ENCODE measurements around the gene ZCCHC14. TPM values are rescaled to one million over a fixed set of nuclear protein-coding genes. Genes with fewer than 3 reads are reported as not detected.

ZCCHC14 gene
- total RNA-seq, 1 experiment from 2014 or later: 37.8 TPM

- TF ChIP-seq POLR2A (IDR thresholded peaks at IDR 0.05; ENCODE audit: borderline replicate concordance, extremely low read depth, insufficient read depth, insufficient read length) (no peak), CEBPB (IDR thresholded peaks at IDR 0.05; ENCODE audit: low read depth) (no peak), YY1 (IDR thresholded peaks at IDR 0.05; ENCODE audit: extremely low read depth, insufficient replicate concordance, low read depth, low read length) (no peak), TCF7L2 (IDR thresholded peaks at IDR 0.05; ENCODE audit: borderline replicate concordance, extremely low read depth, insufficient read depth, insufficient read length) (no peak)
Measured at GRCh38 chr16:87365021-87365713, 127.7 kb downstream of the ZCCHC14 start (continued).

GRCh38 chr16:87363771-87364455, 128.9 kb downstream of the ZCCHC14 start:
- no peaks in the 10 kb centered on the region for H3K9me2 ChIP-seq (ENCODE audit: insufficient read depth)
- ChIA-PET CTCF (interaction anchor here (1.2 kb wide), 1 partner anchor 272 kb away, joined by 3 read pairs; no protein-coding TSS in a partner anchor), RAD21 (ENCODE audit: low non-redundant PET in 1 of 2, low total read pairs in 2 of 2, uncharacterized antibody in 2 of 2, unreplicated experiment in 2 of 2) (no interaction called here), POLR2A (interaction anchor here (1.3 kb wide), 1 partner anchor 47 kb away, joined by 3 read pairs; the partner anchor contains the start of gene C16orf95)
- ATAC-seq (no peak), DNase-seq (ENCODE audit: low read depth, low spot score) (no peak)
- peak overlapping the region; percentile 23; the same call in 1 of the 2 replicates for H3K27ac ChIP-seq (ENCODE audit: low read depth, low read length)
- H2AFZ ChIP-seq (ENCODE audit: low read depth, low read length, poor library complexity, severe bottlenecking): no peak overlapping the region
- peaks cover 16% of the 10 kb centered on the region; the same call in 1 of the 2 replicates for H4K20me1 ChIP-seq (ENCODE audit: insufficient read depth)
- H3K79me2 ChIP-seq (ENCODE audit: insufficient read depth, low read length): peaks cover 83% of the 10 kb centered on the region
- no peaks in the 10 kb centered on the region for H3K9me3 ChIP-seq (ENCODE audit: control insufficient read depth in 1 of 2, insufficient read depth in 1 of 2, low read depth in 1 of 2, low read length in 2 of 2)
- H3K4me1 ChIP-seq (ENCODE audit: control insufficient read depth in 1 of 2, insufficient read depth in 2 of 2, low read length in 2 of 2): peaks cover 0 to 7% of the 10 kb centered on the region in 2 experiments; a peak in 2 of 4 replicates
- peaks cover 6 to 36% of the 10 kb centered on the region in 2 experiments; a peak in 3 of 4 replicates for H3K36me3 ChIP-seq (ENCODE audit: control insufficient read depth in 1 of 2, insufficient read depth in 2 of 2, low read length in 2 of 2)
- no peak overlapping the region for H3K9ac ChIP-seq (ENCODE audit: low read length)
- no peak overlapping the region for H3K4me3 ChIP-seq (replicated peaks in 1 of 2; ENCODE audit: low read depth in 1 of 2, low read length in 2 of 2)
- intact Hi-C loops (cut with micrococcal nuclease): no loop called here
- no peak overlapping the region for H3K4me2 ChIP-seq (ENCODE audit: low read length)
- H3K27me3 ChIP-seq (ENCODE audit: insufficient read depth, low read length): no peaks in the 10 kb centered on the region
- BruUV-seq (replicated peaks): no TSS peak
- TF ChIP-seq POLR2AphosphoS5 (IDR thresholded peaks at IDR 0.05; ENCODE audit: low read depth, low read length) (no peak), EZH2 (IDR thresholded peaks at IDR 0.05) (no peak), EZH2phosphoT487 (IDR thresholded peaks at IDR 0.05; ENCODE audit: borderline replicate concordance) (no peak), SP1 (IDR thresholded peaks at IDR 0.05; ENCODE audit: low read depth) (no peak), MAX (IDR thresholded peaks at IDR 0.05) (no peak), RAD21 (IDR thresholded peaks at IDR 0.05; ENCODE audit: low read depth) (no peak), CBX3 (IDR thresholded peaks at IDR 0.05; ENCODE audit: low read depth) (no peak), CTCF (IDR thresholded peaks at IDR 0.05 in 2 of 3, conservative IDR thresholded peaks at IDR 0.05 in 1 of 3; ENCODE audit: borderline replicate concordance in 1 of 3, insufficient read depth in 1 of 3, low read depth in 2 of 3, low read length in 2 of 3) (no peak), REST (IDR thresholded peaks at IDR 0.05; ENCODE audit: low read depth) (no peak), ATF3 (IDR thresholded peaks at IDR 0.05) (no peak)

Measured in HCT116 (cell line).